Sigmoid colon (tissue), 4 donors: ENCODE data around the gene PITX1.

Experiments used
- CTCF ChIP-seq, 4 experiments: fragments of 450-650 bp in 3 of 4; fragments of 200-600 bp in 1 of 4; IDR thresholded peaks; one replicate each; pipeline ENCODE4 v1.5.1; 2016 to 2019; ENCODE audit warnings: antibody characterized with exemption in 4 of 4, mild to moderate bottlenecking in 3 of 4, moderate library complexity in 2 of 4
- EP300 ChIP-seq, 4 donors: sonication (generic); formaldehyde crosslinking; IDR thresholded peaks; one replicate each; pipeline ENCODE4 v1.6.1; 2017; ENCODE audit warnings: antibody characterized with exemption in 4 of 4
- POLR2A ChIP-seq, 2 donors: fragments of 450-650 bp; IDR thresholded peaks; one replicate each; pipeline ENCODE4 v1.6.1; 2016; ENCODE audit warnings: antibody characterized with exemption in 2 of 2, mild to moderate bottlenecking in 2 of 2, moderate library complexity in 2 of 2
- POLR2AphosphoS5 ChIP-seq, 4 donors: sonication (generic); formaldehyde crosslinking; IDR thresholded peaks; one replicate each; pipeline ENCODE4 v1.6.1; 2017; ENCODE audit warnings: antibody characterized with exemption in 4 of 4

DNA sequence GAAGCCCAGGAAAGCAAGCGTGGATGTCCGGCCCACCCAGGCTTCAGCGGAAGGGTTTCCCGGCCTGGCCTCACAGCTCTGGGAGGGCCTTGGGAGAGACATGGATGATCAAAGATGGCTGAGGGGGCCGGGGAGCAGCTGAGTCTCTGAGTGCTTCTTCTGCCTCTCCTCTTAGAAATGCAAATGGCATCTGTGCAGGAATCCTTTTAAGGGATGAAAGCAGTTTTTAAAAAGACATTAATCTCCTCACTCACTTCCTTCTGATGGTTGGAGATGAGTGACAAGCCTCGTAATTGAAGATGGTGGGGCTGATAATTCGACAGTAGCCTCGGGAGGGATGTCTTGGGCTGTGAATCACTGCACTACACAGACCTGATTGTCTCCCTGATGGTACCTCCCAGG is 24.3 kb upstream of the PITX1 start:
- TF ChIP-seq POLR2A (IDR thresholded peaks at IDR 0.05) (no peak), CTCF (IDR thresholded peaks at IDR 0.05) (no peak), POLR2AphosphoS5 (IDR thresholded peaks at IDR 0.05) (no peak), EP300 (IDR thresholded peaks at IDR 0.05) (no peak)
